Measurements from ENCODE around the gene SLC5A8. TPM values are rescaled to one million over a fixed set of nuclear protein-coding genes. Genes with fewer than 3 reads are reported as not detected.
"Not testable (repeated sequence)": the region's sequence is repeated elsewhere in the genome, so short reads cannot be mapped to it uniquely, and the experiment has no call there.

The SLC5A8 gene
- total RNA-seq, 1 donor from 2014 or later, result not detected

GRCh38 chr12:101173197-101173749 lies 36.8 kb downstream of the SLC5A8 start:
- Mint-ChIP-seq H3K4me1 (ENCODE audit: unreplicated experiment) (no peaks in the 10 kb centered on the region), H3K4me3 (ENCODE audit: unreplicated experiment) (no peak overlapping the region), H3K27ac (ENCODE audit: unreplicated experiment) (no peak overlapping the region), H3K36me3 (ENCODE audit: low read depth, unreplicated experiment) (no peaks in the 10 kb centered on the region), H3K27me3 (ENCODE audit: unreplicated experiment) (peaks cover 6% of the 10 kb centered on the region), H3K9me3 (ENCODE audit: unreplicated experiment) (no peaks in the 10 kb centered on the region)
- TF ChIP-seq CTCF (IDR thresholded peaks at IDR 0.05; ENCODE audit: unreplicated experiment), result no peak
- DNase-seq (ENCODE audit: low spot score), result no peak

DNA sequence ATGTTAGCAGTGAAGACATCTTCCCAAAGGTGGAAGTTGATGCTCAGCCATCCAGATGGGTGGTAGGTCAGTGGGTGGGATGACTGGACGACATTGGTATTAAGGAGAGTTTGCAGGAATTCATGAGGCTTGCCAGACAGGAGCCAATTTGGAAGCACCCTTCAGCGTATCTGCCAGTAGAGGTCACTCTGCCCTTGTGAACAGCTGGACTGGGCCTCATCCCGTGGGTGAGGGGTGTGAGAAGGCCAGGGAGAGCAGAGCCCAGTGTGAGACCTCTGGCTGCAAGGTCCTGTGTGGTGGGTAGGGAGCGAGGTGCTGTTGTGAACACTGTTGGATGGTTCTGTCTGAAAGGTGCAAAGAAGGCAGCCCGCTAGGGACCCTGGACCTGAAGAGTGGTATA lies 37.7 kb downstream of the SLC5A8 start:
- Mint-ChIP-seq H3K36me3 (ENCODE audit: low read depth, unreplicated experiment) (no peaks in the 10 kb centered on the region), H3K4me3 (ENCODE audit: unreplicated experiment) (no peak overlapping the region), H3K27ac (ENCODE audit: unreplicated experiment) (no peak overlapping the region), H3K27me3 (ENCODE audit: unreplicated experiment) (peaks cover 6% of the 10 kb centered on the region), H3K4me1 (ENCODE audit: unreplicated experiment) (no peaks in the 10 kb centered on the region), H3K9me3 (ENCODE audit: unreplicated experiment) (no peaks in the 10 kb centered on the region)
- no peak for TF ChIP-seq CTCF (IDR thresholded peaks at IDR 0.05; ENCODE audit: unreplicated experiment)
- peak; percentile 46 for DNase-seq (ENCODE audit: low spot score)

- H3K4me3 Mint-ChIP-seq (ENCODE audit: unreplicated experiment), result no peak overlapping the region
- no peak overlapping the region for H3K27ac Mint-ChIP-seq (ENCODE audit: unreplicated experiment)
- peaks cover 6% of the 10 kb centered on the region for H3K27me3 Mint-ChIP-seq (ENCODE audit: unreplicated experiment)
- H3K36me3 Mint-ChIP-seq (ENCODE audit: low read depth, unreplicated experiment), result no peaks in the 10 kb centered on the region
- peaks cover 4% of the 10 kb centered on the region for H3K4me1 Mint-ChIP-seq (ENCODE audit: unreplicated experiment)
- H3K9me3 Mint-ChIP-seq (ENCODE audit: unreplicated experiment), result no peaks in the 10 kb centered on the region
- DNase-seq (ENCODE audit: low spot score), result no peak
- TF ChIP-seq CTCF (IDR thresholded peaks at IDR 0.05; ENCODE audit: unreplicated experiment), result no peak
Observed at GRCh38 chr12:101168001-101168400, 42.0 kb downstream of the SLC5A8 start.

DNA sequence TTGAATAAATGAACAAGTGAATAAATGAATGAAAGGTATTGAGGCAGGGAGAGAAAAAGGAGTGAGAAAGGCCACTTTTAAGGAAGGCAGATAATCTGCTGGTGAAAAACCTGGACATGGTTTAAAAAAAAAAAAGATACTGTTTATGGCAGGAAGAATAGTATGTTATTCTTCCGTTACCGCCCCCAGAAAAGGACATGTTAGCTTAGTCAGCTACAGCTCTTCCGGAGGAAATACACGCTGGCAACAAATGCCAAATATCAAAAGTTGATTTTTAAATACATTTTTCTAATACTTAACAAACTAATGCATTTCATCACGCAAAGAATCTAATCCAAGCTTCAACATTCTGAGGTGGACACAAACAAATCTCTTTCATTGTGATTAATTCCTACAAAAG lies 43.2 kb downstream of the SLC5A8 start:
- TF ChIP-seq CTCF (IDR thresholded peaks at IDR 0.05; ENCODE audit: unreplicated experiment), result no peak
- no peak for DNase-seq (ENCODE audit: low spot score)
- H3K36me3 Mint-ChIP-seq (ENCODE audit: low read depth, unreplicated experiment), result no peaks in the 10 kb centered on the region
- peaks cover 6% of the 10 kb centered on the region for H3K27me3 Mint-ChIP-seq (ENCODE audit: unreplicated experiment)
- H3K27ac Mint-ChIP-seq (ENCODE audit: unreplicated experiment), result no peak overlapping the region
- H3K9me3 Mint-ChIP-seq (ENCODE audit: unreplicated experiment), result no peaks in the 10 kb centered on the region
- H3K4me1 Mint-ChIP-seq (ENCODE audit: unreplicated experiment), result peaks cover 4% of the 10 kb centered on the region
- no peak overlapping the region for H3K4me3 Mint-ChIP-seq (ENCODE audit: unreplicated experiment)

DNA sequence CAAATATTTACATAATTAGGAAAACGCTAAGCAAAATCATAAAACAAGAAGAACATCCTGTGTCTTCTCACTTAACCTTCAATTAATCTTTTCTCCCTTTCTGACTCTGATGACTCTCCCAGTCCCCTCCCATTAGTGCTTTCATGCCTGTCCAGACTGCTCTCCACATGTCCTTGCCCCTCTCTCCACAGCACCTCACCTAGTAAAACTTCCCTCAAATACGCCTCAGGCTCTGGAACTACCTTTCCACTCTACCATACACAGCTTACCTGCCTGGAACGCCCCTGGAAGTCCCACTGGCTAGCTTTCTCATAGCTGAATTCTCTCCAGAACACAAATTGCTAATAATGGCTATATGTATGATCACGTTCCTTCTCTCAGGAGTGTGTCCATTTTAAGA lies 44.7 kb downstream of the SLC5A8 start:
- no peak for TF ChIP-seq CTCF (IDR thresholded peaks at IDR 0.05; ENCODE audit: unreplicated experiment)
- Mint-ChIP-seq H3K9me3 (ENCODE audit: unreplicated experiment) (no peaks in the 10 kb centered on the region), H3K4me1 (ENCODE audit: unreplicated experiment) (peaks cover 4% of the 10 kb centered on the region), H3K27ac (ENCODE audit: unreplicated experiment) (no peak overlapping the region), H3K4me3 (ENCODE audit: unreplicated experiment) (no peak overlapping the region), H3K27me3 (ENCODE audit: unreplicated experiment) (no peaks in the 10 kb centered on the region), H3K36me3 (ENCODE audit: low read depth, unreplicated experiment) (no peaks in the 10 kb centered on the region)
- no peak for DNase-seq (ENCODE audit: low spot score)

- not testable (repeated sequence) for H3K4me1 Mint-ChIP-seq (ENCODE audit: unreplicated experiment); H3K27ac Mint-ChIP-seq (ENCODE audit: unreplicated experiment); H3K9me3 Mint-ChIP-seq (ENCODE audit: unreplicated experiment); DNase-seq (ENCODE audit: low spot score); H3K27me3 Mint-ChIP-seq (ENCODE audit: unreplicated experiment); H3K36me3 Mint-ChIP-seq (ENCODE audit: low read depth, unreplicated experiment)
- peak overlapping the region; percentile 81 for H3K4me3 Mint-ChIP-seq (ENCODE audit: unreplicated experiment)
Observed at GRCh38 chr12:101145777-101146431, 64.1 kb downstream of the SLC5A8 start.
